ENCODE measurements around the gene ANKRD27.

ANKRD27 gene

GRCh38 chr19:32580353-32580900 lies 94.6 kb downstream of the ANKRD27 start (continued):
- TF ChIP-seq ZNF362 (tag by site-specific recombination; IDR thresholded peaks at IDR 0.05), result peak; percentile 94
- TF ChIP-seq PRDM2 (tag by site-specific recombination; IDR thresholded peaks at IDR 0.05; ENCODE audit: borderline replicate concordance), result no peak
- 0 out of 2 replicates have a peak, but pooled peaks have one; percentile 50 for TF ChIP-seq ZNF24 (tag by site-specific recombination; IDR thresholded peaks at IDR 0.05)
- TF ChIP-seq ZNF133 (tag by site-specific recombination; IDR thresholded peaks at IDR 0.05), result no peak
- TF ChIP-seq ZNF777 (tag by site-specific recombination; IDR thresholded peaks at IDR 0.05; ENCODE audit: borderline replicate concordance), result no peak

GRCh38 chr19:32576790-32577189 lies 98.2 kb downstream of the ANKRD27 start:
- TF ChIP-seq ZNF366 (tag by site-specific recombination; conservative IDR thresholded peaks at IDR 0.05), result peak; percentile 72
- TF ChIP-seq MEIS1 (CRISPR knock-in tag; IDR thresholded peaks at IDR 0.05; ENCODE audit: borderline replicate concordance), result no peak
- no peak for TF ChIP-seq ZNF184 (tag by site-specific recombination; IDR thresholded peaks at IDR 0.05)
- peak; percentile 98 for TF ChIP-seq ZNF596 (tag by site-specific recombination; IDR thresholded peaks at IDR 0.05)
- TF ChIP-seq ZNF416 (tag by site-specific recombination; IDR thresholded peaks at IDR 0.05), result no peak
- peak; percentile 85 for TF ChIP-seq PRDM1 (tag by site-specific recombination; IDR thresholded peaks at IDR 0.05)
- H3K27ac ChIP-seq (ENCODE audit: extremely low read depth, low read depth, low read length), result no peak overlapping the region
- no peaks in the 10 kb centered on the region; the same call in 1 of the 2 replicates for H3K9me3 ChIP-seq (ENCODE audit: control insufficient read depth, insufficient read depth, low read depth, low read length)
- H3K4me1 ChIP-seq (ENCODE audit: control insufficient read depth, insufficient read depth, low read length), result peaks cover 7% of the 10 kb centered on the region
- POLR2A ChIA-PET, result no interaction called here
- H3K36me3 ChIP-seq (ENCODE audit: control insufficient read depth in 2 of 2, insufficient read depth in 1 of 2, low read length in 2 of 2), result no peaks in the 10 kb centered on the region
- no peak overlapping the region for H3K4me3 ChIP-seq (ENCODE audit: low read depth, low read length)
- CTCF ChIA-PET, result no interaction called here

GRCh38 chr19:32573492-32573794 lies 101.5 kb downstream of the ANKRD27 start:
- Histone ChIP-seq H3K9me3 (ENCODE audit: control insufficient read depth, insufficient read depth, low read depth, low read length) (no peaks in the 10 kb centered on the region; the same call in 1 of the 2 replicates), H3K27ac (ENCODE audit: extremely low read depth, low read depth, low read length) (no peak overlapping the region), H3K4me1 (ENCODE audit: control insufficient read depth, insufficient read depth, low read length) (peaks cover 2% of the 10 kb centered on the region; the same call in 1 of the 2 replicates), H3K36me3 (ENCODE audit: control insufficient read depth in 2 of 2, insufficient read depth in 1 of 2, low read length in 2 of 2) (no peaks in the 10 kb centered on the region; a peak in 1 of 3 replicates), H3K4me3 (ENCODE audit: low read depth, low read length) (no peak overlapping the region)
- ChIA-PET CTCF (interaction anchor here (0.6 to 1.0 kb wide), 6 partner anchors 24 to 1384 kb away, joined by 3 to 5 read pairs (median 3); no protein-coding TSS in a partner anchor), POLR2A (no interaction called here)
- no peak for TF ChIP-seq GFI1B (tag by site-specific recombination; IDR thresholded peaks at IDR 0.05)
- 0 out of 2 replicates have a peak, but pooled peaks have one; percentile 24 for TF ChIP-seq ZNF548 (tag by site-specific recombination; IDR thresholded peaks at IDR 0.05)
- 0 out of 2 replicates have a peak, but pooled peaks have one; percentile 36 for TF ChIP-seq ZBTB44 (tag by site-specific recombination; IDR thresholded peaks at IDR 0.05)
- TF ChIP-seq ZBTB11 (tag by site-specific recombination; conservative IDR thresholded peaks at IDR 0.05; ENCODE audit: low read depth), result no peak
- TF ChIP-seq BCL11B (tag by site-specific recombination; IDR thresholded peaks at IDR 0.05; ENCODE audit: low read depth), result no peak
- no peak for TF ChIP-seq ZNF692 (tag by site-specific recombination; IDR thresholded peaks at IDR 0.05)
- 0 out of 2 replicates have a peak, but pooled peaks have one; percentile 9 for TF ChIP-seq ZNF341 (tag by site-specific recombination; IDR thresholded peaks at IDR 0.05; ENCODE audit: low read depth)
- no peak for TF ChIP-seq ZNF114 (tag by site-specific recombination; IDR thresholded peaks at IDR 0.05)

Measured in HEK293 (cell line).